ENCODE results near the gene ZNF777. TPM values are rescaled to one million over a fixed set of nuclear protein-coding genes. Genes with fewer than 3 reads are reported as not detected.

Gene ZNF777
- 7.6 TPM for polyA plus RNA-seq (2013, experiment 1 of 2)
- polyA plus RNA-seq (2013, experiment 2 of 2), result 7.8 TPM

GRCh38 chr7:149460493-149461277, at the start of gene ZNF777:
ZNF777 (minus strand) TSS chr7:149461062; CDS start chr7:149456022, 5,040 bp downstream.
- H2BK15ac ChIP-seq (replicated peaks; ENCODE audit: low read depth), result no peak within 1 kb of the TSS
- no peaks in the 10 kb centered on the region for H3K79me1 ChIP-seq (ENCODE audit: low read length)
- H2AK5ac ChIP-seq (ENCODE audit: low read length), result no peak within 1 kb of the TSS
- no peak within 1 kb of the TSS for H2BK5ac ChIP-seq (ENCODE audit: low read length)
- no CpG with 5 or more reads among the region's 64 CpGs for WGBS (ENCODE audit: extremely low coverage, insufficient coverage, low lambda C conversion rate)
- no peak within 1 kb of the TSS for H4K8ac ChIP-seq (ENCODE audit: low read depth, low read length)
- peak; percentile 93 for DNase-seq
- H3K9ac ChIP-seq (ENCODE audit: low read length), result peak within 1 kb of the TSS; percentile 77
- H3K4me2 ChIP-seq (ENCODE audit: low read length), result peak within 1 kb of the TSS; percentile 65
- H3K36me3 ChIP-seq (ENCODE audit: control insufficient read depth, insufficient read depth, low read length), result no peaks in the 10 kb centered on the region
- no peak within 1 kb of the TSS for H4K5ac ChIP-seq (ENCODE audit: low read length)
- H3K27me3 ChIP-seq (ENCODE audit: insufficient read depth, low read length, poor library complexity), result no peaks in the 10 kb centered on the region
- H3K56ac ChIP-seq (ENCODE audit: low read length), result peak within 1 kb of the TSS; percentile 92
- no peaks in the 10 kb centered on the region for H3K79me2 ChIP-seq (ENCODE audit: control insufficient read depth, insufficient read depth, low read length)
- peak within 1 kb of the TSS; percentile 71 for H3K18ac ChIP-seq (ENCODE audit: low read length)
- no peaks in the 10 kb centered on the region for H3K4me1 ChIP-seq (ENCODE audit: control insufficient read depth, low read depth, low read length)
- peak within 1 kb of the TSS; percentile 57 for H3K4me3 ChIP-seq (ENCODE audit: low read length)
- H3K4ac ChIP-seq (ENCODE audit: low read depth, low read length), result peak within 1 kb of the TSS; percentile 86
- no peak within 1 kb of the TSS for H3K27ac ChIP-seq (ENCODE audit: low read depth, low read length)
- no peak within 1 kb of the TSS for H2BK120ac ChIP-seq (ENCODE audit: low read depth, low read length)
- H3K23ac ChIP-seq (ENCODE audit: low read length), result no peak within 1 kb of the TSS

- Histone ChIP-seq H3K79me2 (ENCODE audit: control insufficient read depth, insufficient read depth, low read length) (no peaks in the 10 kb centered on the region), H3K4me2 (ENCODE audit: low read length) (no peak overlapping the region), H3K27ac (ENCODE audit: low read depth, low read length) (no peak overlapping the region), H3K4me1 (ENCODE audit: control insufficient read depth, low read depth, low read length) (no peaks in the 10 kb centered on the region), H3K18ac (ENCODE audit: low read length) (no peak overlapping the region), H3K23ac (ENCODE audit: low read length) (no peak overlapping the region), H4K8ac (ENCODE audit: low read depth, low read length) (no peak overlapping the region), H2BK120ac (ENCODE audit: low read depth, low read length) (no peak overlapping the region), H3K9ac (ENCODE audit: low read length) (no peak overlapping the region), H3K27me3 (ENCODE audit: insufficient read depth, low read length, poor library complexity) (no peaks in the 10 kb centered on the region), H2BK15ac (replicated peaks; ENCODE audit: low read depth) (no peak overlapping the region), H4K5ac (ENCODE audit: low read length) (no peak overlapping the region), H3K4ac (ENCODE audit: low read depth, low read length) (no peak overlapping the region), H2BK5ac (ENCODE audit: low read length) (no peak overlapping the region), H3K79me1 (ENCODE audit: low read length) (no peaks in the 10 kb centered on the region), H2AK5ac (ENCODE audit: low read length) (no peak overlapping the region), H3K56ac (ENCODE audit: low read length) (no peak overlapping the region), H3K36me3 (ENCODE audit: control insufficient read depth, insufficient read depth, low read length) (no peaks in the 10 kb centered on the region), H3K4me3 (ENCODE audit: low read length) (no peak overlapping the region)
- no peak for DNase-seq
These were observed 49.4 kb upstream of the ZNF777 start for GRCh38 chr7:149510248-149510647.

- H3K79me2 ChIP-seq (ENCODE audit: control insufficient read depth, insufficient read depth, low read length), result no peaks in the 10 kb centered on the region
- no peaks in the 10 kb centered on the region for H3K79me1 ChIP-seq (ENCODE audit: low read length)
- no peak overlapping the region for H4K8ac ChIP-seq (ENCODE audit: low read depth, low read length)
- no peak overlapping the region for H3K56ac ChIP-seq (ENCODE audit: low read length)
- no peak overlapping the region for H2BK120ac ChIP-seq (ENCODE audit: low read depth, low read length)
- H3K36me3 ChIP-seq (ENCODE audit: control insufficient read depth, insufficient read depth, low read length), result no peaks in the 10 kb centered on the region
- H3K4me2 ChIP-seq (ENCODE audit: low read length), result no peak overlapping the region
- H3K4me1 ChIP-seq (ENCODE audit: control insufficient read depth, low read depth, low read length), result no peaks in the 10 kb centered on the region
- H2BK15ac ChIP-seq (replicated peaks; ENCODE audit: low read depth), result no peak overlapping the region
- H2BK5ac ChIP-seq (ENCODE audit: low read length), result no peak overlapping the region
- DNase-seq, result no peak
- H3K9ac ChIP-seq (ENCODE audit: low read length), result no peak overlapping the region
- no peak overlapping the region for H3K27ac ChIP-seq (ENCODE audit: low read depth, low read length)
- no peak overlapping the region for H3K18ac ChIP-seq (ENCODE audit: low read length)
- H3K4me3 ChIP-seq (ENCODE audit: low read length), result no peak overlapping the region
- no peak overlapping the region for H3K23ac ChIP-seq (ENCODE audit: low read length)
- no peak overlapping the region for H2AK5ac ChIP-seq (ENCODE audit: low read length)
- no peak overlapping the region for H4K5ac ChIP-seq (ENCODE audit: low read length)
- no peak overlapping the region for H3K4ac ChIP-seq (ENCODE audit: low read depth, low read length)
- H3K27me3 ChIP-seq (ENCODE audit: insufficient read depth, low read length, poor library complexity), result no peaks in the 10 kb centered on the region
These were observed 48.9 kb upstream of the ZNF777 start for GRCh38 chr7:149509774-149510173.

GRCh38 chr7:149505551-149505950, 44.7 kb upstream of the ZNF777 start:
- H4K5ac ChIP-seq (ENCODE audit: low read length), result no peak overlapping the region
- no peaks in the 10 kb centered on the region for H3K27me3 ChIP-seq (ENCODE audit: insufficient read depth, low read length, poor library complexity)
- no peak overlapping the region for H3K4ac ChIP-seq (ENCODE audit: low read depth, low read length)
- H2BK120ac ChIP-seq (ENCODE audit: low read depth, low read length), result no peak overlapping the region
- H3K4me1 ChIP-seq (ENCODE audit: control insufficient read depth, low read depth, low read length), result no peaks in the 10 kb centered on the region
- DNase-seq, result no peak
- H3K79me1 ChIP-seq (ENCODE audit: low read length), result no peaks in the 10 kb centered on the region
- H3K56ac ChIP-seq (ENCODE audit: low read length), result no peak overlapping the region
- no peaks in the 10 kb centered on the region for H3K36me3 ChIP-seq (ENCODE audit: control insufficient read depth, insufficient read depth, low read length)
- H3K23ac ChIP-seq (ENCODE audit: low read length), result no peak overlapping the region
- no peak overlapping the region for H2AK5ac ChIP-seq (ENCODE audit: low read length)
- no peak overlapping the region for H3K18ac ChIP-seq (ENCODE audit: low read length)
- no peak overlapping the region for H4K8ac ChIP-seq (ENCODE audit: low read depth, low read length)
- no peak overlapping the region for H2BK15ac ChIP-seq (replicated peaks; ENCODE audit: low read depth)
- no peak overlapping the region for H3K4me2 ChIP-seq (ENCODE audit: low read length)
- H3K79me2 ChIP-seq (ENCODE audit: control insufficient read depth, insufficient read depth, low read length), result no peaks in the 10 kb centered on the region
- no peak overlapping the region for H2BK5ac ChIP-seq (ENCODE audit: low read length)
- no peak overlapping the region for H3K4me3 ChIP-seq (ENCODE audit: low read length)
- no peak overlapping the region for H3K9ac ChIP-seq (ENCODE audit: low read length)
- no peak overlapping the region for H3K27ac ChIP-seq (ENCODE audit: low read depth, low read length)

- WGBS (ENCODE audit: extremely low coverage, insufficient coverage, low lambda C conversion rate), result no CpG with 5 or more reads among the region's 13 CpGs
These were observed 40.8 kb upstream of the ZNF777 start for GRCh38 chr7:149501651-149502050.

DNA sequence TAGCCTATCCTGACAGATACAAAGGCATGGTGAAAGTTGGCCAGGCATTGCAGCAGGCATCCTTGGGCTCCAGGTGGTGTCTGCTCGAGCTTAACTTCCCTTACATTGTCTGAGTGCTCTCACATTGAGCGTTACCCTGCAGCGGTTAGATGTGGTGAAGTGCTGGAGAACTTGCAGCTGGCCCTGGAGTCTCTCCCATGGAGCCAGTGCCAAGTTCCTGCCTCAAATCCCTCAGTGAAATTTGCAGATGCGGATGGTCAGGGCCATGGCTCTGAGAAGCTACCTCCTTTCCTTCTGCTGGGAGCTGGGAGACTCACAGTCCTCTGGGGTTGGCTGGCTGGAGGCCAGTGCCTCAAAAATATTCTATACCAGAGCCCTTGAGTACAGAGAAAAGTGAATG, 40.0 kb upstream of the ZNF777 start:
- WGBS (ENCODE audit: extremely low coverage, insufficient coverage, low lambda C conversion rate), result no CpG with 5 or more reads among the region's 4 CpGs
- H3K36me3 ChIP-seq (ENCODE audit: control insufficient read depth, insufficient read depth, low read length), result no peaks in the 10 kb centered on the region
- H3K79me2 ChIP-seq (ENCODE audit: control insufficient read depth, insufficient read depth, low read length), result peaks cover 2% of the 10 kb centered on the region
- H2AK5ac ChIP-seq (ENCODE audit: low read length), result no peak overlapping the region
- no peaks in the 10 kb centered on the region for H3K4me1 ChIP-seq (ENCODE audit: control insufficient read depth, low read depth, low read length)
- no peaks in the 10 kb centered on the region for H3K27me3 ChIP-seq (ENCODE audit: insufficient read depth, low read length, poor library complexity)
- no peak overlapping the region for H3K23ac ChIP-seq (ENCODE audit: low read length)
- no peak overlapping the region for H4K5ac ChIP-seq (ENCODE audit: low read length)
- H2BK15ac ChIP-seq (replicated peaks; ENCODE audit: low read depth), result no peak overlapping the region
- H2BK5ac ChIP-seq (ENCODE audit: low read length), result no peak overlapping the region
- DNase-seq, result no peak
- no peak overlapping the region for H3K4ac ChIP-seq (ENCODE audit: low read depth, low read length)
- H3K27ac ChIP-seq (ENCODE audit: low read depth, low read length), result no peak overlapping the region
- H2BK120ac ChIP-seq (ENCODE audit: low read depth, low read length), result no peak overlapping the region
- no peak overlapping the region for H3K9ac ChIP-seq (ENCODE audit: low read length)
- no peak overlapping the region for H4K8ac ChIP-seq (ENCODE audit: low read depth, low read length)
- H3K56ac ChIP-seq (ENCODE audit: low read length), result no peak overlapping the region
- H3K79me1 ChIP-seq (ENCODE audit: low read length), result peaks cover under 1% of the 10 kb centered on the region
- no peak overlapping the region for H3K18ac ChIP-seq (ENCODE audit: low read length)
- no peak overlapping the region for H3K4me3 ChIP-seq (ENCODE audit: low read length)
- no peak overlapping the region for H3K4me2 ChIP-seq (ENCODE audit: low read length)

More at GRCh38 chr7:149501651-149502050, 40.8 kb upstream of the ZNF777 start:
- Histone ChIP-seq H3K18ac (ENCODE audit: low read length) (no peak overlapping the region), H3K4me2 (ENCODE audit: low read length) (no peak overlapping the region), H3K27me3 (ENCODE audit: insufficient read depth, low read length, poor library complexity) (no peaks in the 10 kb centered on the region), H2AK5ac (ENCODE audit: low read length) (no peak overlapping the region), H3K27ac (ENCODE audit: low read depth, low read length) (no peak overlapping the region), H2BK15ac (replicated peaks; ENCODE audit: low read depth) (no peak overlapping the region), H3K36me3 (ENCODE audit: control insufficient read depth, insufficient read depth, low read length) (no peaks in the 10 kb centered on the region), H3K79me2 (ENCODE audit: control insufficient read depth, insufficient read depth, low read length) (no peaks in the 10 kb centered on the region), H4K5ac (ENCODE audit: low read length) (no peak overlapping the region), H3K56ac (ENCODE audit: low read length) (no peak overlapping the region), H3K23ac (ENCODE audit: low read length) (no peak overlapping the region), H3K79me1 (ENCODE audit: low read length) (no peaks in the 10 kb centered on the region), H3K4ac (ENCODE audit: low read depth, low read length) (no peak overlapping the region), H3K9ac (ENCODE audit: low read length) (no peak overlapping the region), H4K8ac (ENCODE audit: low read depth, low read length) (no peak overlapping the region), H3K4me3 (ENCODE audit: low read length) (no peak overlapping the region), H2BK120ac (ENCODE audit: low read depth, low read length) (no peak overlapping the region), H3K4me1 (ENCODE audit: control insufficient read depth, low read depth, low read length) (no peaks in the 10 kb centered on the region), H2BK5ac (ENCODE audit: low read length) (no peak overlapping the region)
- DNase-seq, result no peak

Data from mesendoderm (in vitro differentiated cells).